HEK293 (cell line): ENCODE measurements around the gene GAGE10.
"Not testable (repeated sequence)": the region's sequence is repeated elsewhere in the genome, so short reads cannot be mapped to it uniquely, and the experiment has no call there.

Experiments
- CTCF ChIP-seq: fragments of 450-650 bp; formaldehyde crosslinking; IDR thresholded peaks from 2 replicates; pipeline ENCODE4 v1.5.1; 2016; ENCODE audit warnings: missing biosample characterization, missing genetic modification characterization
- SP7 ChIP-seq: fragments of 450-650 bp; formaldehyde crosslinking; IDR thresholded peaks from 2 replicates; pipeline ENCODE4 v1.5.1; 2016; ENCODE audit warnings: missing biosample characterization, missing genetic modification characterization
- YY1 ChIP-seq: fragments of 450-650 bp; formaldehyde crosslinking; IDR thresholded peaks from 2 replicates; pipeline ENCODE4 v1.5.1; 2018; ENCODE audit warnings: missing biosample characterization, missing genetic modification characterization
- ZNF121 ChIP-seq: fragments of 450-650 bp; formaldehyde crosslinking; IDR thresholded peaks from 2 replicates; pipeline ENCODE4 v1.5.1; 2016; ENCODE audit warnings: missing biosample characterization, missing genetic modification characterization
- ZNF146 ChIP-seq: fragments of 450-650 bp; formaldehyde crosslinking; IDR thresholded peaks from 2 replicates; pipeline ENCODE4 v1.5.1; 2016; ENCODE audit warnings: missing biosample characterization, missing genetic modification characterization
- ZNF148 ChIP-seq: fragments of 450-650 bp; formaldehyde crosslinking; IDR thresholded peaks from 2 replicates; pipeline ENCODE4 v1.5.0; 2017; ENCODE audit warnings: missing biosample characterization, missing genetic modification characterization, borderline replicate concordance
- ZNF302 ChIP-seq: fragments of 450-650 bp; formaldehyde crosslinking; IDR thresholded peaks from 2 replicates; pipeline ENCODE4 v1.5.1; 2016; ENCODE audit warnings: missing biosample characterization, missing genetic modification characterization, low read depth
- ZNF610 ChIP-seq: fragments of 450-650 bp; formaldehyde crosslinking; IDR thresholded peaks from 2 replicates; pipeline ENCODE4 v1.5.1; 2016; ENCODE audit warnings: missing biosample characterization, missing genetic modification characterization, borderline replicate concordance
- ZNF670 ChIP-seq: fragments of 450-650 bp; formaldehyde crosslinking; IDR thresholded peaks from 2 replicates; pipeline ENCODE4 v1.5.1; 2016; ENCODE audit warnings: missing biosample characterization, missing genetic modification characterization, low read depth
- ZXDB ChIP-seq: fragments of 450-650 bp; formaldehyde crosslinking; IDR thresholded peaks from 2 replicates; pipeline ENCODE4 v1.5.1; 2016; ENCODE audit warnings: missing biosample characterization, missing genetic modification characterization

GRCh38 chrX:49346150-49346549, 42.7 kb downstream of the GAGE10 start:
- not testable (repeated sequence) for TF ChIP-seq CTCF (tag by site-specific recombination); ZNF148 (tag by site-specific recombination); ZNF146 (tag by site-specific recombination); ZXDB (tag by site-specific recombination); YY1 (tag by site-specific recombination); ZNF610; ZNF302 (tag by site-specific recombination); ZNF670; SP7 (tag by site-specific recombination); ZNF121 (tag by site-specific recombination)
